GM21717 (cell line): ENCODE measurements around the gene CD274.
"Not testable (repeated sequence)": the region's sequence is repeated elsewhere in the genome, so short reads cannot be mapped to it uniquely, and the experiment has no call there.

Experiments
- ATAC-seq: cut with Tn5 transposase; IDR thresholded peaks from one replicate; pipeline ENCODE4 v1.9.1; 2021; ENCODE audit warnings: mild to moderate bottlenecking, moderate library complexity; ENCODE audit not compliant: unreplicated experiment

The CD274 gene

DNA sequence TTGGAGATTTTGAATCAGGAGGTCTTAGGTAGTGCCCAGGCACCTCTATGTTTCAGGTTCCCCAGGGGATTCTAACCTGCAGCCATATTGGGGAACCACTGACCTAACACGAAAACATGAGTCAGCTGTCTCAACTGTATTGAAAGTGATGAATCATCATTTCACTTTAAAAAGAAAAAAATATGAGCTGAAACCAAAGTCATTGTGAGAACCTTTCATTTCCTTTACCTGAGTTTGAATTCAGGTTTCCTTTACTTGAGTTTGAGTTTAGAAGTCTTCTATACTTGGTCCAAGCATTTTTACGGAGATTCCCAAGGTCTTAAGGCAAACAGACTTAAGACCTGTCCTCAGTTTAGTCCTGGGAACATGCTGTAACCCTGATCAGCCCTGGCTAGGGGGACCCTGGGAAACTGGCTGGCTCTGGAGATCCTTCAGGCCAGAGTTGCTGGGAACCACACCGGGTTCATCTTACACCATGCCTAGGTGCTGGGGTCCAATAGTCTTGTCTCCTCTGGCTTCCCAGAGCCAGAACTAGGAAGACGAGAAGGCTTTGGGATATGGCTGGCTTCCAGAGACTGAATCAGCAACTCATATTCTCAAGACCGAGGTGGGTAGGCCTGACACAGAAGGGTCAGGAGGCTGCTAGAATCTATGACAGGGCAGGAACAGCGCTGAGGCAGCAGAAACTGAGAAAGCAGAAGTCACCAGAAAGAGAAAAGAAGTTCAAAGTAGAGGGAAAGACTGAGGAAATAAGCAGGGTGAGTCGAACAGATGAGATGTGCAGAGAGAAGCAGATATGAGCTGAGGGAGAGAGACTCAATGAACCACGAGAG lies 43.6 kb downstream of the CD274 start:
- peak; percentile 82 for ATAC-seq

- ATAC-seq: not testable (repeated sequence)
Observed at GRCh38 chr9:5494765-5495164, 44.4 kb downstream of the CD274 start.

DNA sequence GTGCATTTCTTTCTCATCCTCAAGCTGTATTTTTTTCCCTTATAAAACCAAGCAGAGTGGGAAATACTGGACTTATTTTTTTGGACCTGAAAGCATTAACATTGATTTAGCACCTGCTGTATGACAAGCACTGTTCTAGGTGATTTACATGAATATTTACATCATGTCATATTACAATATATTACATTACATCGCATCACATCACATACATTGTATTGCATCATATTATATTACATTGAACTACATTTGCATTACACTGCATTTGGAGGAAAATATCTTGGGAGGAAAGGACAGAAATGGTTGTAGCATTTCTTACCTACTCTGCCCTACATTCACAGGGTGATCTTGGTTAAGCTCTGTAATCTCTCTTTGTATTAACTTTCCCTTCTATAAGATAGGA lies 48.8 kb downstream of the CD274 start:
- ATAC-seq: no peak

GRCh38 chr9:5499889-5500398 lies 49.6 kb downstream of the CD274 start:
- no peak for ATAC-seq

DNA sequence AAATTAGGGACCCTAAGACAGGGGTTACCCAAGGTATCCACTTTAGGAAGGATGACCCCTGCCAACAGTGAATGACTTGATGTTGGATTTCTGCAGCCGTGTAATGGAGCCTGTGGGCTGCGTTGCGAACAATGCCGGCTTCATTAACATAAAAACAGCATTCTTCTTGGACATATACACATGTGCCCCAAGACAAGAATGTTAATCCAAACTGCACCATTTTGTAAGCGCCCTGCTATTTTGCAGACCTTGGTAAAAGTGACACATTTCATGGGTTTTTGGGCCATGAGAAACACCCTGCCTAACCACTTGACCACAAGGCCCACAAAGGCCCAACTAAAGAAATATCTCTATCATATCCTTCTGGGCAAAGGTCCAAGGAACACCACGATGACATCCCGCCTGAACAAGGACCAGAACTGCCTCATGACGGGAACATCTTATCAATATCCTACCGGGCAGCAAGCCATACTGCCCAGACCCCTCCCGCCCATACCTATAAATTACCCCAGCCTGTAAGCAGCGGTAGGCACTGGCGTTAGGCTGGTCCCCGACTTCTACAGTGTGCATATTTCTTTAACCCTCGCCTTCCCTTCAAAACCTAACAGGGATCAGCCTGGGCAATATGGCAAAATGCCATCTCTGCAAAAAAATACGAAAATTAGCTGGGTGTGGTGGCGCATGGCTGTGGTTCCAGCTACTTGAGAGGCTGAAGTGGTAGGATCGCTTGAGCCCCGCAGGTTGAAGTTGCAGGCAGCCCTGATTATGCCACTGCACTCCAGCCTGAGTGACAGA lies 50.3 kb downstream of the CD274 start:
- ATAC-seq: no peak

GRCh38 chr9:5502553-5502952 lies 52.2 kb downstream of the CD274 start:
- ATAC-seq: no peak

GRCh38 chr9:5509573-5509972 lies 59.2 kb downstream of the CD274 start:
- ATAC-seq: no peak

DNA sequence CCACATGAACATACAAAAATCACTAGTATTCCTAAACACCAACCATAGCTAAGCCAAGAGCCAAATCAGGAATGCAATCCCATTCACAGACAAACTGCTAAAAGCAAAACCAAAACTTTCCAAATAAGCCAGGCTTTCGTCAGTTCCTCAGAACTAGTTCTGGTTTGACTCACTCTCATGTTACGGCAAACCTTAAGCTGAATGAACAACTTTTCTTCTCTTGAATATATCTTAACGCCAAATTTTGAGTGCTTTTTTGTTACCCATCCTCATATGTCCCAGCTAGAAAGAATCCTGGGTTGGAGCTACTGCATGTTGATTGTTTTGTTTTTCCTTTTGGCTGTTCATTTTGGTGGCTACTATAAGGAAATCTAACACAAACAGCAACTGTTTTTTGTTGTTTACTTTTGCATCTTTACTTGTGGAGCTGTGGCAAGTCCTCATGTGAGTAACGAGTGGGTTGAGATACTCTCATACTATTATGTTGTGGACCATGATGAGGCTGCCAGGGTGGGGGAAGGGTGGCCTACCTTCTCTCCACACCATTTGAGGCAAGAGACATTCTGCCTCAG lies 60.1 kb downstream of the CD274 start, which contains the start of gene PDCD1LG2:
PDCD1LG2 (plus strand) TSS at position 172 of the 572 bp plus-strand sequence. CDS start 12,016 bp downstream, outside the sequence.
- ATAC-seq: peak; percentile 62

GRCh38 chr9:5510989-5511388 lies 60.6 kb downstream of the CD274 start:
- no peak for ATAC-seq

GRCh38 chr9:5511476-5511875 lies 61.1 kb downstream of the CD274 start:
- no peak for ATAC-seq

- no peak for ATAC-seq
Observed at GRCh38 chr9:5511935-5512580, 61.7 kb downstream of the CD274 start.

DNA sequence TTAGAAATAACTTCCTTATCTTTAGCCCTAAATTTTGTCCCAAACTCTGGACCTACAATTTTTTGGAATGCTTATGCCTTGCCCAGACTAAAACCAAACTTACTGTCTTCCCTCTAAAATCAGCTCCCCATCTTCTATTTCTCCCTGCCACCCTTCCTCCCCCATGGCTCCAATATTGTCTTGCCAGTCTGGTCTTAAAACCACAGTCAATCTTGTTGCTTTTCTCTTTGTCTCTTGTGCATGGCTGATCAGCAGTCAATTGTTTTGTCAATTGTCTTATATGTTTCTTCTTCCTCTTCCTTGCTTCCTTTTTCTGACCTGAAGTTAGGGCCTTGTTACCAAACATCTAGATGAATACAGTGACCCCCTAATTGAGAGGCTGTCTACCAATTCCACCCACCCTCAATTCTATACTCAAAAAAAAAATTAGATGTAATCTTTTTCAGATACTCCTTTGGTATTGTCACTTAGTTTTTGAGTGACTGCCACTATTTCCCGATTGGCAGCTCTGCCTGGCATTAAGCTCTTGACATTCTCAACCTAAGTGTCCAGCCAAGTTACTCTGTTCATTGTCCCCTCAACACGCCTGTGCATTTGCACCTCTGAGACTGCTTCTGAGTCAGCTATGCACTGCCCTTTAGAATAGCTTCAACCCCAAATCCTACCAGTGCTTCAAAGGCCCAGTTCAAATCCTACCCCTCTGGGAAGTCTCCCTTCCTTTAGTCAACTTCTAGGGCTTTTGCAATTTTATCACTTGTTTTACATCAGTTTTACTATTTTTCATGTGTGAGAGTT lies 62.5 kb downstream of the CD274 start:
- no peak for ATAC-seq

- ATAC-seq: no peak
Observed at GRCh38 chr9:5513966-5514616, 63.7 kb downstream of the CD274 start.

DNA sequence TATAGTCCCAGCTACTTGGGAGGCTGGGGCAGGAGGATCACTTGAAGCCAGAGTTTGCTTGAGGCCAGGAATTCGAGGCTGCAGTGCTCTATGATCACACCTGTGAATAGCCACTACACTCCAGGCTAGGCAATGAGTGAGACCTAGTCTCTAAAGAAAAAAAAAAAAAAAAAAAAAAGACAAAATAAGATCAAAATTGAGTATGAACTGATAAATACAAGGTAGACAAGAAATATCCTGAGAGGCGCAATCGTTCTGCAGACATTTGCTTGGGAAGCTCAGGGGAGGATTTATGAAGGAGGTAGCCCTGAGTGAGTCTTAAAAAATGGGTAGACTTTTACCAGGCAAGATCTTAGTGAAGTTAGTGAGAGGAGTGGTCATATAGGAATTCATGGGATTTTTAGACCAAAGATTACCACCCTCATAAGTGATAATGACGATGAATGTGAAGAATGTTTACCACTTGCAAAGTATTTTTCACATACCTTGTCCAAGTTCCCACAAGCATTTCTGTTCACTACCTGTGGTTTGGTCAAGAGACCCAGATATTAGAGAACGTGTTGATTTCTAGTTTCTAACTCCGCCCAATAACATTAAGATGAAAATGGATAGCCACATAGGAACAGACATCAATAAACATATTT lies 64.4 kb downstream of the CD274 start:
- ATAC-seq: no peak

DNA sequence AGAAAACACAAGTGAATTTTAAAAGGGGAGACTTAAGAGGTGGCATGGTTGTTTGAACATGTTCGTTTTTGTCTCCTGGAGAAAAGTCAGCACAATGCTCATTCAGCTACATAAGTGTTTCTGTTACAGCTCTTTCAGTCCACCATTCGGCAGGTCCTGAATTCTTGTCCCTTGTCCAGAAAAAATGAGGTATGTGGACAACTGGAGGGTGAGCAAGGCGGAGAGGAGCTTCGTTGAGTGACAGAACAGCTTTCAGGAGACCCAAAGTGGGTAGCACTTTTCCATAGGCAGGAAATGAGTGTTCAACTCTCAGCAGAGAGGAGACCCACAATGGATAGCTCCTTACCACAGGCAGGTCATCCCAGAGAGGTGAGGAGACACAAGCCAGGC lies 64.9 kb downstream of the CD274 start:
- no peak for ATAC-seq

DNA sequence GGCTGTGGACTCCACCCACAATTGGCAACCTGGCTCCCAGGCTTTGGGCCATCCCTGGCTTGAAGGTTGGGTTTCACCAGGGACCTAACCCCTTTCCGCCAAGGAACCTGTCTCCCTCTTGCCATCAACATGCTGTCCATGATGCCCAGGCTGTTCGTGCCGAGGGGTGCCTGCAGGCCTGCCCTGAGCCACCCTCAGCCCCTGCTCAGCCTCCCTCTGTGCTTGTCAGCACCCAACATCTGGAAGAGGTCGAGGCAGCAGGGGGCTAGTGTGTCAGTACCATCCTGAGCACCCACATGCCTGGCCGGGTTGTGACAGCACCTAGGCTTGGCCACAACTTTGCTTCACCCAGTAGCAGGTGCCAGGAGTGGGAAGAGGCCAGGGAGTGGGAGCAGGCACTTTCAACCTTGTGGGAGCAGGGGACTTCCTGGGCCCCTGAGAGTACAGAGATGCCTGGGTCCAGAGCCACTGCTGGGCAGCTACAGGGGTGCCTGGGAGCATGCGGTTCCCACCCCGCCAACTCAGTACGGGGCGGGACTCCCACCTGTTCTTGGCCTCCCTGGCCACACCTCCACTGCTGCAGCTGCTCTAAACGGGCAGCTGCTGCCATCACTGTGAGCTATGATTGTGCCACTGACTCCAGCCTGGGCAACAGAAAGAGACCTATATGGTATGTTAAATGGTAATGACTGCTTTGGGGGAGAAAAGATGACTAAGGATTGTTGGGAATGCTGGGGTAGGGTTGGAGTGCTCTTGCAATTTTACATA lies 66.3 kb downstream of the CD274 start:
- ATAC-seq: no peak

- peak; percentile 72 for ATAC-seq
Observed at GRCh38 chr9:5518171-5518936, 68.0 kb downstream of the CD274 start.

DNA sequence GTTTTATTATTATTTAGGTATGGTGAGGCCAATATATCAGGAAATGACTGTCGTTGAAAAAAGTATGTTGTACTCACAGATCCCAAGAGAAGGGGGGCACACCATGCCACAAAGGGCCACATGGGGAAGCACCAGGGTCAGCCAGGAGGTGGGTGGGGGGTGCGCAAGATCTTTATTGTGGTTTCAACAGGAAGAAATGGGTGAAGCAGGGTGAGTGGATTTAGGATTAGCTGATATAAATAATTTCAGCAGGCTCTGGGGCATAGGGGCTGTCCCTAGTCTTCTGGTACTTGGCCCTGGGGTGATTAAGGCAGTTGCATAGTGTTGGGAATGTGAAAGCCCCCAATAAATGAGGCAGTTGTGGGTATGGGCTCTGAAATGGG lies 68.6 kb downstream of the CD274 start:
- ATAC-seq: peak; percentile 6
